Measurements from ENCODE around the gene CPSF6.
A peak's percentile ranks its signal among the peaks of the same experiment; 100 is the strongest.
"Not testable (repeated sequence)": the region's sequence is repeated elsewhere in the genome, so short reads cannot be mapped to it uniquely, and the experiment has no call there.

The CPSF6 gene

DNA sequence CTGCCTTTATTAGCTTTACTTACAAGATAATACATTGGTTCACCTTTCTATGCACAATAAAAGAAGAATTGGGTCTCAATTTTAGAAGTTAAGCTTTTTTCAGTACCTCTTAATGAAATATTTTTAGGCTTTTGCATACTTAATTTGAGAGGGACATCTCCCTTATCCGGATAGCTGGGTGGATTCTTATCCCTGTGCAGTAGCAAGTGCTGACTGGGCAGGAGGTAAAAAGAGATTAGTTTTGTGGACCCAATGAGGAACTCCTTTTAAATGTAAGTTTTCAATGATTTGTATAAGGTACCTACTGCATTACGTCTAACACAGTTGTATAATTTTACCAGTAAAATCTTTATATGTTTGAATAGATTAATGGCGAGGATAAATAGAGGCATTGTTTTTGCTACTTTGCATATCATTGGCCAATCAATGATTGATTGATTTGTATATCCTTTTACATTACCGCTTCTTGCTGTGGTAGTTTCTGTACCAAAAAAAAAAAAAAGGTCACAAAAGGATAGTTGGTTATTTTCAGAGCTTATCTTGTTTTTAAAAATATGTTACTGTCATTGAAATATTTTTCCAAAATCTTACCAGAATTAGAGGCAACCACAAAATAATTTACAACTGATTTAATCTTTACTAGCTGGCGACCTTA is 2.2 kb downstream of the CPSF6 start:
- Histone ChIP-seq H3K4me1 (ENCODE audit: insufficient read depth, low read length) (peaks cover 14% of the 10 kb centered on the region), H3K9me3 (ENCODE audit: control insufficient read depth, insufficient read depth, low read length) (no peaks in the 10 kb centered on the region), H3K9ac (ENCODE audit: low read depth, low read length) (peak overlapping the region; percentile 41), H3K36me3 (ENCODE audit: insufficient read depth, low read length) (no peaks in the 10 kb centered on the region; the same call in 1 of the 2 replicates)

DNA sequence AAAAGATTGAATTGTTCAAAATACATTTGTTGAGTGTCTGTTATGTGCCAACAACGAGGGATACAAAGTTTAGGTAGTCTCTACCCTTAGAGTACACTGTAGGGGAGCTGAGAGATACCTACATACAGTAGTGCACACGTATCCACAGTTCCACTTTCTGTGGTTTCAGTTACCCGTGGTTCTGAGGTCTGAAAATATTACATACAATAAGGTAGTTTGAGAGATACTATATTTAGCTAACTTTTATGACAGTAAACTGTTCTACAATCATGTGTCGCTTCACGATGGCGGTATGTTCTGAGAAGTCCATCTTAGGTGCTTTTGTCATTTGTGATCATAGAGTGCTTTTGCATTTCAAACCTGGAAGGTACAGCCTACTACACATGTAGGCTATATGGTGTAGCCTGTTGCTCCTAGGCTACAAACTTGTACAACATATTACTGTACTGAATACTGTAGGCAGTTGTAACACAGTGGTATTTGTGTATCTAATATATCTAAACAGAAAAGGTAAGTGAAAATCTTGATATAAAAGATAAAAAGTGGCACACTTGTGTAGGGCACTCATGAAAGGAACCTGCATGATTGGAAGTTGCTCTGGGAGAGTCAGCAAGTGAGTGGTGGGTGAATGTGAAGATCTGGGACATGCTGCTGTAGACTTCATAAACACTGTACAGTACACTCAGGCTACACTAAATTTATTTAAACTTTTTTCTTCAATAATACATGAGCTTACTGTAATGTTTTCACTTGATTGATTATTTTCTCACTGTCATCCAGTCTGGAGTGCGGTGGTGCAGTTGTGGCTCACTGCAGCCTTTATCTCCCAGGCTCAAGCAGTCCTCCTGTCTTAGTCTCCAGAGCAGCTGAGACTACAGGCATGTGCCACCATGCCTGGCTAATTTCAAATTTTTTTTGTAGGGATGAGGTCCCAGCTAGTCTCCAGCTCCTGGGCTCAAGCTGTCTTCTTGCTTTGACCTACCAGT is 4.0 kb downstream of the CPSF6 start:
- Histone ChIP-seq H3K9me3 (ENCODE audit: control insufficient read depth, insufficient read depth, low read length) (no peaks in the 10 kb centered on the region), H3K36me3 (ENCODE audit: insufficient read depth, low read length) (no peaks in the 10 kb centered on the region; the same call in 1 of the 2 replicates), H3K9ac (ENCODE audit: low read depth, low read length) (no peak overlapping the region), H3K4me1 (ENCODE audit: insufficient read depth, low read length) (peaks cover 14% of the 10 kb centered on the region)

DNA sequence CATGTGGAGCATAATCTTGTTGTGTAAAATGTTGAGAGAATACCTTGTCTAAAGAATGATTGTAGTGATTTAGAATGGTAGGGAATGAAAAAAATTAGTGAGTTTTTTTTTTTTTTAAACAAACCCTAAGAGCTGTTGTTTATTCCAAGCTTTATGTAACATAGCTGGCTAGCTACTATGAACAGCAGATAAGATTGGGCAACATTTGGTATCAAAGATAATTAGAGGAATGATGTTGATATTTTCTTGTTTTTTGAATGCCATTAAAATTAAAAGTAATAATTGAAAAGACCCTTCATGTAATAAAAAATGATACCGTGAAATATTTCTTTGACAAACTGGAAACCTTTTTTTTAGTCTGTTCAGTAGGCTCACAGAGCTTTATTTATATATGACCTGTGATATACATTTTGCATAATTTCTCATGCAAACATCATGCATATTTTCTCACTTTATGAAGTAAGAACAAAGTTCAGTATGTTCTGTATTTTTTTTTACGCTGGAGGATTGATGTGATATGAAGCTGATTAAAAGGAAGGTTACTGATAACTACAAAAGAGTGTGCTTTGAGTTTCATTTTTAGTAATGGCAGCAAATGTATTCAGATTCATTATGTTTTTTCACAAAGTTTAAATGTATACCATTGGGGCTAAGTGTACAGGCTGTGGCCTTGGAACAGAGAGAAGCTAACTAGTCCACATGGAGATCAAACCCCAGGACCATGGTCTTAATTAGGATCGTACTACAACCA is 8.1 kb downstream of the CPSF6 start:
- peaks cover 14% of the 10 kb centered on the region for H3K4me1 ChIP-seq (ENCODE audit: insufficient read depth, low read length)
- no peaks in the 10 kb centered on the region; the same call in 1 of the 2 replicates for H3K36me3 ChIP-seq (ENCODE audit: insufficient read depth, low read length)
- no peak overlapping the region for H3K9ac ChIP-seq (ENCODE audit: low read depth, low read length)

DNA sequence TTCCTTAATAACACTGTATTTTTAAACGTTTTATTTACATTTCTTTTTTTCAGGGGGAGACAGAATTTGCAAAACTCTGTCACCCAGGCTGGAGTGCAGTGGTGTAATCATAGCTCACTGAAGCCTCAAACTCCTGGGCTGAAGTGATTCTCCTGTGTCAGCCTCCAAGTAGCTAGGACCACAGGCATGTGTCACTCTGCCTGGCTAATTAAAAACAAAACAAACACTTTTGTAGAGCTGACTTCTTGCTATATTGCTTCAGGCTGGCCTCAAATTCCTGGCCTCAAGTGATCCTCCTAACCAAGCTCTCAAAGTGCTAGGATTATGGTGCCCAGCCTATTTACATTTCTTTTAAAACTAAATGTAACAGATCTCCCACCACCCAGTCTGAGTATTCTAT is 12.7 kb downstream of the CPSF6 start:
- Histone ChIP-seq H3K4me1 (ENCODE audit: insufficient read depth, low read length) (peaks cover 10% of the 10 kb centered on the region; the same call in 1 of the 2 replicates), H3K36me3 (ENCODE audit: insufficient read depth, low read length) (peaks cover 14% of the 10 kb centered on the region), H3K9ac (ENCODE audit: low read depth, low read length) (no peak overlapping the region), H3K9me3 (ENCODE audit: control insufficient read depth, insufficient read depth, low read length) (no peaks in the 10 kb centered on the region)

More for the DNA sequence above, 8.1 kb downstream of the CPSF6 start:
- no peaks in the 10 kb centered on the region for H3K9me3 ChIP-seq (ENCODE audit: control insufficient read depth, insufficient read depth, low read length)

DNA sequence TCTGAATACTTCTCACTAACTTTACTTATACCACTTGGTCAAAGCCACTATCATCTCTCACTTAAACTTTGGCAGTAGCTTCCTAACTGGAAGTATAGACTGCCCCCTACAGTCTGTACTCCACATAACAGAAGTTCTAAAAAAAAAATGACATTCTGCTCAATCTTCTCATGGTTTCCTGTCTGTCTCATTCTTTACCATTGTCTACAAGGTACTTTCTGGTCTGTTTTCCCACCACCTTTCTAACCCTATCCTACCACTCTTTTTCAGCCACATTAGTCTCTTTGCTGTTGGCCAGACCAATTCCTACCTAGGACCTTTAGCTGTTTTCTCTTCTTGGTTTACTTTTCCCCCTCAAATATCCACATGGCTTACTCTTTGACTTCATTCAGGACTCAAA is 14.7 kb downstream of the CPSF6 start:
- Histone ChIP-seq H3K36me3 (ENCODE audit: insufficient read depth, low read length) (peaks cover 17% of the 10 kb centered on the region), H3K4me1 (ENCODE audit: insufficient read depth, low read length) (peaks cover 10% of the 10 kb centered on the region; the same call in 1 of the 2 replicates)

DNA sequence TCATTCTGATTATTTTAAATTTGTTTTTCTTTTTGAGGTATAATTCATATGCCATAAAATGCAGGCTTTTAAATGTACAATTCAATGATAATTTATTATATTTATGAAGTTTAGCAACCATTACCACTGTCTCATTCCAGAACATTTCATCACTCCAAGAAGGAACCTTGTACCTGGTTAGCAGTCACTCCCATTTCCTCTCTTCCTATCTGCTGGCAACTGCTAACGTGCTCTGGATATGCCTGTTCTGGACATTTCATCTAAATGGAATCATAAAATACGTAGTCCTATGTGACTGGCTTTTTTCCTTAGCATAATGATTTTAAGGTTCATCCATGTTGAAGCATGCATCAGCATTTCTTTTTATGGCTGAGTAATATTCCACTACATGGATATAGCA is 15.5 kb downstream of the CPSF6 start:
- Histone ChIP-seq H3K4me1 (ENCODE audit: insufficient read depth, low read length) (peaks cover 5% of the 10 kb centered on the region; the same call in 1 of the 2 replicates), H3K9ac (ENCODE audit: low read depth, low read length) (no peak overlapping the region), H3K36me3 (ENCODE audit: insufficient read depth, low read length) (peaks cover 21% of the 10 kb centered on the region), H3K9me3 (ENCODE audit: control insufficient read depth, insufficient read depth, low read length) (no peaks in the 10 kb centered on the region)

More for the DNA sequence above, 14.7 kb downstream of the CPSF6 start:
- no peaks in the 10 kb centered on the region for H3K9me3 ChIP-seq (ENCODE audit: control insufficient read depth, insufficient read depth, low read length)
- H3K9ac ChIP-seq (ENCODE audit: low read depth, low read length) = no peak overlapping the region

DNA sequence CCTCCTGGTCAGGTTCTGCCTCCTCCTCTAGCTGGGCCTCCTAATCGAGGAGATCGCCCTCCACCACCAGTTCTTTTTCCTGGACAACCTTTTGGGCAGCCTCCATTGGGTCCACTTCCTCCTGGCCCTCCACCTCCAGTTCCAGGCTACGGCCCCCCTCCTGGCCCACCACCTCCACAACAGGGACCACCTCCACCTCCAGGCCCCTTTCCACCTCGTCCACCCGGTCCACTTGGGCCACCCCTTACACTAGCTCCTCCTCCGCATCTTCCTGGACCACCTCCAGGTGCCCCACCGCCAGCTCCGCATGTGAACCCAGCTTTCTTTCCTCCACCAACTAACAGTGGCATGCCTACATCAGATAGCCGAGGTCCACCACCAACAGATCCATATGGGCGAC is 19.3 kb downstream of the CPSF6 start:
- Histone ChIP-seq H3K9ac (ENCODE audit: low read depth, low read length) (no peak overlapping the region), H3K9me3 (ENCODE audit: control insufficient read depth, insufficient read depth, low read length) (no peaks in the 10 kb centered on the region), H3K36me3 (ENCODE audit: insufficient read depth, low read length) (peaks cover 37% of the 10 kb centered on the region), H3K4me1 (ENCODE audit: insufficient read depth, low read length) (no peaks in the 10 kb centered on the region)

DNA sequence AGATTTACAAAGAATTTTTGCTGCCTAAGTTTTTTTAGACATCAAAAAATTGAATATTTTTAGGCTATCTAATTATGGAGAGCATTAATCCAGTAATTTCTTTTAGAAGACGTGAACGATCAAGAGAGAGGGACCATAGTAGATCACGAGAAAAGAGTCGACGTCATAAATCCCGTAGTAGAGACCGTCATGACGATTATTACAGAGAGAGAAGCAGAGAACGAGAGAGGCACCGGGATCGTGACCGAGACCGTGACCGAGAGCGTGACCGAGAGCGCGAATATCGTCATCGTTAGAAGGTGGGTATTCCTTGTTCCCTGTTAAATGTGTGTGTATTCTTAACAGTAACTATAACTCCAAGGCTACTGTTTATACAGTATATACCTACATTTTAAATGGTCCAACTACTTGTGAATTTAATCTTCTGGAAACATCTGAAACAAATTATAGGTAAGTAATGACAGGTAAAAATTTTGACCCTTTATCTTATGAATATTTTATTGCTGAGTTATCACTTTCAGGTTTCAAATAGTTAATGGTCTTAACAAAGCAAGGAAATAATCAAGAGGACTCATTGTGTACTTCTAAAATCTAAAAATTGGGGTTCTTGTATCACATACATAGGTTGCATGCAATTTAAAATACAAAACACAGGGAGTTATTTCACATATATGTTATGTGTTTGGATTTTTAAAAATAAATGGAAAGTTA is 23.1 kb downstream of the CPSF6 start:
- Histone ChIP-seq H3K4me1 (ENCODE audit: insufficient read depth, low read length) (no peaks in the 10 kb centered on the region), H3K36me3 (ENCODE audit: insufficient read depth, low read length) (peaks cover 23% of the 10 kb centered on the region), H3K9ac (ENCODE audit: low read depth, low read length) (no peak overlapping the region), H3K9me3 (ENCODE audit: control insufficient read depth, insufficient read depth, low read length) (no peaks in the 10 kb centered on the region)

DNA sequence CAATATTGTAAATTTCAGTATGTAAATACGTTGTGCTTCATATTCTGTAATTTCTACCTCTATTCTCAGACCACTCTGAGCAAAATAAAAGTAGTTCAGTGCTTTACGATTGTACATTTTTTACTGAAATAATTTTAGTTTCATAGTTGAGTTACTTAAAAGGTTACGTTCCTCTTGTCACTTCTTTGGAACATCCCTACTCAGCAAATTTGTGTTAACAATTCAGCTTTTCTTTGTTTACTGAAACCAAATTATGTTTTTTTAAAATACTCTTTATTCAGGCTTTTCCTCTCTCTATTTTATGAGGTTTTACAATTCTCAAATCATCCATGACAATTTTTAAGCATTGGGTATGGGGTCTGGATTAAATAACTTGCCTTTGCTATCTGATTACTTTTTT is 25.8 kb downstream of the CPSF6 start:
- peaks cover 17% of the 10 kb centered on the region for H3K36me3 ChIP-seq (ENCODE audit: insufficient read depth, low read length)
- H3K9me3 ChIP-seq (ENCODE audit: control insufficient read depth, insufficient read depth, low read length) = no peaks in the 10 kb centered on the region
- no peaks in the 10 kb centered on the region for H3K4me1 ChIP-seq (ENCODE audit: insufficient read depth, low read length)
- no peak overlapping the region for H3K9ac ChIP-seq (ENCODE audit: low read depth, low read length)

DNA sequence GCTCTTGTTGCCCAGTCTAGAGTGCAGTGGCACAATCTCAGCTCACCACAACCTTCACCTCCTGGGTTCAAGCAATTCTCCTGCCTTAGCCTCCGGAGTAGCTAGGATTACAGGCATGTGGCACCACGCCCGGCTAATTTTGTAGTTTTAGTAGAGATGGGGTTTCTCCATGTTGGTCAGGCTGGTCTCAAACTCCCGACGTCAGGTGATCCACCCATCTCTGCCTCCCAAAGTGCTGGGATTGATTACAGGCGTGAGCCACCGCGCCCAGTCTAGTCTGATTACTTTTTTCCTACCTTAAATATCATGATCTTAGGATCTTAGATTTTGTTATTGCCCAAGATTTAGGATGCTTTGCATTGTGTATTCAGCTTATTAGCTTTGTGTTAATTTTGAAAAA is 26.3 kb downstream of the CPSF6 start:
- not testable (repeated sequence) for H3K4me1 ChIP-seq (ENCODE audit: insufficient read depth, low read length); H3K9me3 ChIP-seq (ENCODE audit: control insufficient read depth, insufficient read depth, low read length); H3K9ac ChIP-seq (ENCODE audit: low read depth, low read length)
- H3K36me3 ChIP-seq (ENCODE audit: insufficient read depth, low read length) = peaks cover 13% of the 10 kb centered on the region

DNA sequence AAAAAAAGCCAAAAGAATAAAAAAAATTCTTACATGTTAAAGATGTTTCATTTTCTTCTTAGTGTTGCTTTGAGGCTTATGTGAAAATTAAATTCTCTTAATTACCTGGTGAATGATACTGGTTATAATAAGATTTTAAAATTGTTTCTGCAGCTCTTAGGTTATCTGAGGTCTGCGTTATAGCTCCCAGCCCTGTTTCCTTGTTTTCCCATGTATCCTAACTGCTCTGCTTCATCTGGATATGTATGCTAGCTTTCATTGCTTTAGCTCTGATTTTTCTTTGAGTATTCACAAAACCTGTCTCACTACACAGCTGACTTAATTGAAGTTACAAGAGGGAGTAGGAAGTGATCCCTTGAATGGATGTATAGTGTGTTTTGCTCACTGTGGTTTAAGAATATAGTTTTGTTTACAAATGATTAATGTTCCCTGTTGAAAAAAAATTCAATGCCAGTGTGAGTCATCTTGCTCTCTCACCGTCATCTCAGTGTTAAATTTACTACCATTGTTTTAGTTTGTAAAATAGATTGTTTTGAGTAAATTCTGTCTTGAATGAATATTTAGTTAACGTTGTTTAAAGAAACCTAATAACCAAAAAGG is 26.8 kb downstream of the CPSF6 start:
- Histone ChIP-seq H3K9me3 (ENCODE audit: control insufficient read depth, insufficient read depth, low read length) (no peaks in the 10 kb centered on the region), H3K4me1 (ENCODE audit: insufficient read depth, low read length) (no peaks in the 10 kb centered on the region), H3K9ac (ENCODE audit: low read depth, low read length) (no peak overlapping the region), H3K36me3 (ENCODE audit: insufficient read depth, low read length) (peaks cover 11% of the 10 kb centered on the region)

DNA sequence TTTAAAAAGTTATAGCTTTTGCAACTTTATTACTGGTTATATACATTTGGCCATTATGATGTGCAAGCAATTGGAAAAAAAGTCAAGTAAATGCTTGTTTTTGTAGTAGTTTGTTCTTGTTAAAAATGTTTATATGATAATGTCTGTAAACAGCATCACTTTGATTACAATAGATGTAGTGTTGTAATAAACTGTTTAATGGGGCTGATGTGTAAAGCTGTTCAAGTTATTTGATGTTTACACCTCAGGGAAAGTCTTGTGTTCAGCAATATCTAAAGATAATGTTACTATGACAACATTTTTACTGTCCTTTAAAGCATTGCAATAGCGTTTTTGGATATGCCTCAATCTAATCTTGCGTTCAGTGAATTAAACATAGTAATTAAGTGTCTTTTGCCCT is 30.4 kb downstream of the CPSF6 start:
- H3K36me3 ChIP-seq (ENCODE audit: insufficient read depth, low read length) = peaks cover 4% of the 10 kb centered on the region; the same call in 1 of the 2 replicates
- H3K9ac ChIP-seq (ENCODE audit: low read depth, low read length) = no peak overlapping the region
- no peaks in the 10 kb centered on the region for H3K4me1 ChIP-seq (ENCODE audit: insufficient read depth, low read length)
- H3K9me3 ChIP-seq (ENCODE audit: control insufficient read depth, insufficient read depth, low read length) = no peaks in the 10 kb centered on the region

DNA sequence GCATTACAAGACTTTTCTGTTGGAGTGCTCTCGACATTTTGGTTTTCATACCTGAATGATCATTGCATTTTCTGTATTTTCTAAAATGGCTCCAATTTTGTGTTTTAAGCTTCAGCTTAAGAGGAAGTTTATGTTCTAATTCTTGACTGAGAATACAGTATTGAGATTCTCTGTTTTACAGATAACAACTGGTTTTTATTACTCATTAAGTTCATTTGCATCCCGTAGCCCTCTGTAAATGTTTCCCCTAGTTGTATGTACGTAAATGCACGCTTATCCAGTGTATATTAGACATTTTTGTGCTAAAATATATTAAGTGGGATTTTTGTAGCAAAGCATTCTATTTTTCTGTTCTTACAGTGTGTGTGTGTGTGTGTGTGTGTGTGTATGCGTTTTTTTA is 33.1 kb downstream of the CPSF6 start:
- Histone ChIP-seq H3K36me3 (ENCODE audit: insufficient read depth, low read length) (peaks cover 4% of the 10 kb centered on the region; the same call in 1 of the 2 replicates), H3K4me1 (ENCODE audit: insufficient read depth, low read length) (no peaks in the 10 kb centered on the region), H3K9ac (ENCODE audit: low read depth, low read length) (no peak overlapping the region), H3K9me3 (ENCODE audit: control insufficient read depth, insufficient read depth, low read length) (no peaks in the 10 kb centered on the region)
